ENCODE measurements around the gene SRSF7.
"Not testable (repeated sequence)": the region's sequence is repeated elsewhere in the genome, so short reads cannot be mapped to it uniquely, and the experiment has no call there.

The SRSF7 gene

GRCh38 chr2:38750891-38751595 is at the start of gene SRSF7:
Gene SRSF7, minus strand, starts transcription at chr2:38751361. Its CDS starts 105 bp downstream, at chr2:38751256.
- DNase-seq (ENCODE audit: low read depth in 2 of 2), result peak; percentile 93 to 94

- DNase-seq (ENCODE audit: low read depth in 2 of 2), result no peak
Observed at GRCh38 chr2:38797953-38798352, 46.8 kb upstream of the SRSF7 start.

GRCh38 chr2:38797250-38797676 is 46.1 kb upstream of the SRSF7 start:
- no peak for DNase-seq (ENCODE audit: low read depth in 2 of 2)

- DNase-seq (ENCODE audit: low read depth in 2 of 2), result not testable (repeated sequence)
Observed at GRCh38 chr2:38795016-38795415, 43.9 kb upstream of the SRSF7 start.

GRCh38 chr2:38794235-38794946 is 43.2 kb upstream of the SRSF7 start:
- no peak for DNase-seq (ENCODE audit: low read depth in 2 of 2)

GRCh38 chr2:38793511-38793910 is 42.4 kb upstream of the SRSF7 start:
- no peak for DNase-seq (ENCODE audit: low read depth in 2 of 2)

- no peak for DNase-seq (ENCODE audit: low read depth in 2 of 2)
Observed at GRCh38 chr2:38792751-38793150, 41.6 kb upstream of the SRSF7 start.

- DNase-seq (ENCODE audit: low read depth in 2 of 2), result not testable (repeated sequence)
Observed at GRCh38 chr2:38792321-38792720, 41.2 kb upstream of the SRSF7 start.

- no peak for DNase-seq (ENCODE audit: low read depth in 2 of 2)
Observed at GRCh38 chr2:38791744-38792143, 40.6 kb upstream of the SRSF7 start.

GRCh38 chr2:38789691-38790090 is 38.5 kb upstream of the SRSF7 start:
- no peak for DNase-seq (ENCODE audit: low read depth in 2 of 2)

GRCh38 chr2:38788306-38788705 is 37.1 kb upstream of the SRSF7 start:
- no peak for DNase-seq (ENCODE audit: low read depth in 2 of 2)

GRCh38 chr2:38783586-38783985 is 32.4 kb upstream of the SRSF7 start:
- DNase-seq (ENCODE audit: low read depth in 2 of 2), result no peak

- no peak for DNase-seq (ENCODE audit: low read depth in 2 of 2)
Observed at GRCh38 chr2:38778687-38779082, 27.5 kb upstream of the SRSF7 start.

GRCh38 chr2:38776531-38776930 is 25.4 kb upstream of the SRSF7 start:
- DNase-seq (ENCODE audit: low read depth in 2 of 2), result no peak

GRCh38 chr2:38775921-38776225 is 24.7 kb upstream of the SRSF7 start:
- no peak for DNase-seq (ENCODE audit: low read depth in 2 of 2)

GRCh38 chr2:38775097-38775920 is 24.1 kb upstream of the SRSF7 start:
- DNase-seq (ENCODE audit: low read depth in 2 of 2), result no peak

- DNase-seq (ENCODE audit: low read depth in 2 of 2), result no peak
Observed at GRCh38 chr2:38771632-38772031, 20.5 kb upstream of the SRSF7 start.

GRCh38 chr2:38765551-38765950 is 14.4 kb upstream of the SRSF7 start:
- DNase-seq (ENCODE audit: low read depth in 2 of 2), result no peak

GRCh38 chr2:38765149-38765548 is 14.0 kb upstream of the SRSF7 start:
- DNase-seq (ENCODE audit: low read depth in 2 of 2), result no peak

- no peak for DNase-seq (ENCODE audit: low read depth in 2 of 2)
Observed at GRCh38 chr2:38763728-38764127, 12.6 kb upstream of the SRSF7 start.

- DNase-seq (ENCODE audit: low read depth in 2 of 2), result no peak
Observed at GRCh38 chr2:38763228-38763627, 12.1 kb upstream of the SRSF7 start.

GRCh38 chr2:38755891-38756290 is 4.7 kb upstream of the SRSF7 start:
- not testable (repeated sequence) for DNase-seq (ENCODE audit: low read depth in 2 of 2)

GRCh38 chr2:38754506-38754905 is 3.3 kb upstream of the SRSF7 start:
- no peak for DNase-seq (ENCODE audit: low read depth in 2 of 2)

Data from stimulated activated CD8-positive, alpha-beta memory T cell treated with anti-CD3 and anti-CD28 coated beads, Interleukin-15, amount 100 ng/mL, for 4 hours (primary cell).